Esophagus muscularis mucosa (tissue), 4 donors: Measurements from ENCODE around the gene TELO2. TPM values are rescaled to one million over a fixed set of nuclear protein-coding genes. Genes with fewer than 3 reads are reported as not detected.

Experiments
- DNase-seq: peaks from one replicate; pipeline ENCODE4 v3.0.0-alpha.2; 2017; ENCODE audit errors: extremely low spot score
- H3K27ac ChIP-seq, 4 donors: fragments of 200-600 bp; sonication (generic); replicated peaks in 1 of 4; 1 replicate in 3 of 4; 2 replicates in 1 of 4; pipeline ENCODE4 v1.5.1; 2016 to 2019; ENCODE audit warnings: mild to moderate bottlenecking in 1 of 4
- H3K27me3 ChIP-seq, 4 donors: fragments of 200-600 bp; sonication (generic); one replicate each; pipeline versions ENCODE4 v1.5.1 to v1.6.0; 2016 to 2019
- H3K36me3 ChIP-seq, 4 donors: fragments of 200-600 bp; sonication (generic); one replicate each; pipeline ENCODE4 v1.5.1; 2016 to 2019
- H3K4me1 ChIP-seq, 4 donors: fragments of 200-600 bp; sonication (generic); one replicate each; pipeline ENCODE4 v1.5.1; 2016 to 2019
- H3K4me3 ChIP-seq, 4 donors: fragments of 200-600 bp; sonication (generic); 1 replicate in 2 of 4; 2 replicates in 2 of 4; pipeline ENCODE4 v1.5.1; 2016 to 2019; ENCODE audit warnings: mild to moderate bottlenecking in 4 of 4, moderate library complexity in 1 of 4
- H3K9me3 ChIP-seq, 4 donors: fragments of 200-600 bp; sonication (generic); 1 replicate in 3 of 4; 2 replicates in 1 of 4; pipeline ENCODE4 v1.5.1; 2016 to 2019
- CTCF ChIP-seq, 3 experiments: fragments of 200-600 bp in 2 of 3; fragments of 450-650 bp in 1 of 3; sonication (generic) in 2 of 3; IDR thresholded peaks; one replicate each; pipeline ENCODE4 v1.5.1; 2017 to 2019; ENCODE audit warnings: antibody characterized with exemption in 3 of 3, mild to moderate bottlenecking in 2 of 3, moderate library complexity in 1 of 3
- EP300 ChIP-seq: sonication (generic); formaldehyde crosslinking; IDR thresholded peaks from one replicate; pipeline ENCODE4 v1.6.1; 2017; ENCODE audit warnings: antibody characterized with exemption
- POLR2A ChIP-seq: fragments of 450-650 bp; IDR thresholded peaks from one replicate; pipeline ENCODE4 v1.6.1; 2017; ENCODE audit warnings: antibody characterized with exemption, moderate library complexity, mild to moderate bottlenecking, low read depth
- POLR2AphosphoS5 ChIP-seq, 2 donors: sonication (generic); formaldehyde crosslinking; IDR thresholded peaks; one replicate each; pipeline ENCODE4 v1.6.1; 2017; ENCODE audit warnings: antibody characterized with exemption in 2 of 2
- WGBS: methylation state at CpG from one replicate; pipeline ENCODE4 v1.1.5; 2018; 5-methylcytosine and 5-hydroxymethylcytosine counted together
- intact Hi-C: fragments of 100-400 bp; cut with DNase I; formaldehyde crosslinking; loops from one replicate; pipeline ENCODE4 v1.15.1; 2023
- total RNA-seq, 4 donors: library from RNA; depleted of rRNA; stranded (reverse); fragments of >200 nt; gene quantifications; one replicate each; pipeline versions ENCODE4 v1.1.0 to v1.2.1, GENCODE V29; 2016

Gene TELO2
- total RNA-seq, 4 donors from 2014 or later: 14.1 to 27.7 (median 18.4) TPM

GRCh38 chr16:1495211-1495888 lies 2.2 kb downstream of the TELO2 start:
- Histone ChIP-seq H3K27ac (peak overlapping the region in 2 of 4 donors; percentile 84 to 92), H3K27me3 (no peaks in the 10 kb centered on the region), H3K36me3 (peaks cover 32 to 59% (median 56%) of the 10 kb centered on the region in 4 donors), H3K9me3 (no peaks in the 10 kb centered on the region), H3K4me1 (peaks cover 24 to 34% (median 31%) of the 10 kb centered on the region in 4 donors), H3K4me3 (no peak overlapping the region)
- DNase-seq: no peak
- intact Hi-C loops: no loop called here
- 87% methylated on average over 37 of the region's 39 CpGs for WGBS
- TF ChIP-seq CTCF (IDR thresholded peaks at IDR 0.05) (no peak), EP300 (no peak), POLR2AphosphoS5 (IDR thresholded peaks at IDR 0.05) (no peak), POLR2A (no peak)

- WGBS: 90% methylated on average over 24 of the region's 25 CpGs
- Histone ChIP-seq H3K9me3 (no peaks in the 10 kb centered on the region), H3K4me1 (peaks cover 24 to 34% (median 31%) of the 10 kb centered on the region in 4 donors), H3K27me3 (no peaks in the 10 kb centered on the region), H3K36me3 (peaks cover 37 to 65% (median 62%) of the 10 kb centered on the region in 4 donors), H3K27ac (no peak overlapping the region), H3K4me3 (no peak overlapping the region)
- DNase-seq: no peak
- TF ChIP-seq POLR2AphosphoS5 (IDR thresholded peaks at IDR 0.05) (no peak), EP300 (no peak), POLR2A (no peak), CTCF (IDR thresholded peaks at IDR 0.05) (no peak)
- intact Hi-C loops: no loop called here
These were observed 2.7 kb downstream of the TELO2 start for GRCh38 chr16:1495889-1496262.

- TF ChIP-seq POLR2AphosphoS5 (IDR thresholded peaks at IDR 0.05): no peak
- no peak for TF ChIP-seq CTCF (IDR thresholded peaks at IDR 0.05)
- no peak for TF ChIP-seq EP300
- TF ChIP-seq POLR2A: no peak
- Histone ChIP-seq H3K9me3 (no peaks in the 10 kb centered on the region), H3K27me3 (no peaks in the 10 kb centered on the region), H3K36me3 (peaks cover 42 to 70% (median 67%) of the 10 kb centered on the region in 4 donors), H3K27ac (no peak overlapping the region), H3K4me1 (peaks cover 24 to 34% (median 31%) of the 10 kb centered on the region in 4 donors), H3K4me3 (no peak overlapping the region)
- WGBS: 86% methylated on average over 12 of the region's 25 CpGs
- intact Hi-C loops: no loop called here
- no peak for DNase-seq
These were observed 3.3 kb downstream of the TELO2 start for GRCh38 chr16:1496464-1496863.

- TF ChIP-seq EP300: no peak
- TF ChIP-seq CTCF (IDR thresholded peaks at IDR 0.05): no peak
- TF ChIP-seq POLR2A: no peak
- no peak for TF ChIP-seq POLR2AphosphoS5 (IDR thresholded peaks at IDR 0.05)
- H3K27me3 ChIP-seq: no peaks in the 10 kb centered on the region
- DNase-seq: no peak
- H3K27ac ChIP-seq: no peak overlapping the region
- peaks cover 49 to 77% (median 74%) of the 10 kb centered on the region in 4 donors for H3K36me3 ChIP-seq
- WGBS: 92% methylated on average over 13 of the region's 21 CpGs
- no peaks in the 10 kb centered on the region for H3K9me3 ChIP-seq
- H3K4me3 ChIP-seq: no peak overlapping the region
- peaks cover 24 to 34% (median 31%) of the 10 kb centered on the region in 4 donors for H3K4me1 ChIP-seq
- intact Hi-C loops: no loop called here
These were observed 3.9 kb downstream of the TELO2 start for GRCh38 chr16:1497014-1497598.
